Skeletal muscle tissue (tissue), 5 donors: ENCODE results near the gene TTC9. TPM values are rescaled to one million over a fixed set of nuclear protein-coding genes. Genes with fewer than 3 reads are reported as not detected.

Experiments used
- H3K27ac ChIP-seq: one replicate; pipeline ENCODE4 v1.7.0; 2013; ENCODE audit warnings: mild to moderate bottlenecking, low read depth, low read length, inconsistent platforms
- H3K27me3 ChIP-seq, 3 donors: one replicate each; pipeline ENCODE4 v1.7.0; 2013; ENCODE audit warnings: low read length in 3 of 3; ENCODE audit not compliant: control insufficient read depth in 3 of 3, insufficient read depth in 3 of 3
- H3K36me3 ChIP-seq, 3 donors: one replicate each; pipeline ENCODE4 v1.7.0; 2013; ENCODE audit warnings: low read length in 3 of 3; ENCODE audit not compliant: control insufficient read depth in 3 of 3, insufficient read depth in 3 of 3
- H3K4me1 ChIP-seq, 3 donors: one replicate each; pipeline ENCODE4 v1.7.0; 2013; ENCODE audit warnings: low read length in 3 of 3, mild to moderate bottlenecking in 3 of 3; ENCODE audit not compliant: control insufficient read depth in 3 of 3, insufficient read depth in 3 of 3
- H3K4me3 ChIP-seq, 3 donors: one replicate each; pipeline ENCODE4 v1.7.0; 2013; ENCODE audit warnings: low read length in 3 of 3
- H3K9ac ChIP-seq, 3 donors: one replicate each; pipeline ENCODE4 v1.7.0; 2013; ENCODE audit warnings: low read length in 3 of 3, mild to moderate bottlenecking in 3 of 3, moderate library complexity in 2 of 3, low read depth in 1 of 3
- H3K9me3 ChIP-seq, 3 donors: one replicate each; pipeline ENCODE4 v1.7.0; 2013; ENCODE audit warnings: low read length in 3 of 3; ENCODE audit not compliant: control insufficient read depth in 3 of 3
- small RNA-seq: library from RNA; depleted of rRNA; stranded (forward); fragments of <200 nt; gene quantifications from one replicate; pipeline ENCODE3, GENCODE V24; 2014
- total RNA-seq: library from RNA; depleted of rRNA; stranded (reverse); fragments of >200 nt; gene quantifications from one replicate; pipeline ENCODE4 v1.2.3, GENCODE V29; 2014
- donor health status: Osteomylitis.

The TTC9 gene
- total RNA-seq, 1 donor from 2014 or later: 1.0 TPM

DNA sequence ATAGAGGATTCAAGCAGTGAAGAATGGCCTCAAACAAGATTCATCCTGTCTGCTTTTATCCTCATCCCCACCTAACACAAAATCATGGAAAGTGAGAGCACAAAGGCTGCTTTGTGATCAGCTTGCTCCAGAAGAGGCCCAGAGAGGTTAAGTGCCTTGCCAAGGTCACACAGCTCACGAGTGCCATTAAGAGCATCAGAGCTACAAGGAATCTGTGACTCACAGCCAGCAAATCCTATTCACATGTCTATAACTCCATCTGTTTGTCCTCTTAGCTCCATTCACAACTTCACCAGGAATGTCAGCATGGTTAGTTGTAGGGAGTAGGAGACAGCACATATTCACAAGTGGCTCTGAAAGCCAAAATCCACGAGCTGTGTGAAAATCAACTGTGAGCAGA, 79.8 kb downstream of the TTC9 start:
- no peaks in the 10 kb centered on the region for H3K27me3 ChIP-seq
- no peak overlapping the region for H3K9ac ChIP-seq
- peaks cover 6 to 21% (median 11%) of the 10 kb centered on the region in 3 donors for H3K4me1 ChIP-seq
- no peaks in the 10 kb centered on the region for H3K36me3 ChIP-seq
- no peak overlapping the region for H3K27ac ChIP-seq
- H3K9me3 ChIP-seq: no peaks in the 10 kb centered on the region
- H3K4me3 ChIP-seq: no peak overlapping the region

DNA sequence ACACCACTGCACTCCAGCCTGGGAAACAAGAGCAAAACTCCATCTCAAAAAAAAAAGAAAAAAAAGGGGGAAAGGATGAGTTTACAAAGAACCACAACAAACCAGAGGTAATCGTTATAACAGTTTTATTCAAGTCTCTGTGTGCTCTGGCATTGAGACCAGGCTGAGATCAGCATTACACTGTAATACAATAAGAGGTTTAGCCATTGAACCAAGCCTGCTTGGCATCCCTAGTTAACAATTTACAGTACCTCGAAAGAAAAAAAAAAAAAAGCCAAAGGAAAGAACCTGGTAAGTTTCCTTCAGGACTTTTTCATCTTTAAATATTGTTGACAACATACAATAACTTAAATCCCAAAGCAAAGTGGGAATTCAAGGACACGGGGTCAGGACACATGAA, 80.7 kb downstream of the TTC9 start:
- H3K36me3 ChIP-seq: no peaks in the 10 kb centered on the region
- H3K9ac ChIP-seq: no peak overlapping the region
- no peaks in the 10 kb centered on the region for H3K27me3 ChIP-seq
- peaks cover 12 to 30% (median 19%) of the 10 kb centered on the region in 3 donors for H3K4me1 ChIP-seq
- no peaks in the 10 kb centered on the region for H3K9me3 ChIP-seq
- no peak overlapping the region for H3K27ac ChIP-seq
- H3K4me3 ChIP-seq: no peak overlapping the region

DNA sequence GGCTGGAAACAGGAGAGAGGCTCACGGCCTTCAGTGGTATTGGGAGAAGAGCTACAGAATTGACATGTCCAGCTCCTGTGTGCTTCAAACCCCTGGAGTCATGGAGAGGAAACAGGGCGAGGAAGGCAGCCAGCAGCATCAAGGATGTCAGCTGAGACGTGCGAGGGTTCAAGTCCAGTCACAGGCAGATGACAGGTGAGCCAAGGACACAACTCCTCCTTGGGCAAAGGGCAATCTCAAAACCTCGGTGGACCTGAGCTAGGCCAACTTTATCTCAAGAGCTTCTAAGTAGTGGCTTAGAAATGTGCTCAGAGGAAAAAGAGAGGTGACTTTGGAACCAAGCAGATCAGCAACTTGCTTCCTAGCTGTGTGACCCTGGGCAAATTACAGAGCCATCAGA, 81.6 kb downstream of the TTC9 start:
- H3K4me1 ChIP-seq: peaks cover 12 to 32% (median 21%) of the 10 kb centered on the region in 3 donors
- H3K27me3 ChIP-seq: no peaks in the 10 kb centered on the region
- H3K9ac ChIP-seq: no peak overlapping the region
- H3K9me3 ChIP-seq: no peaks in the 10 kb centered on the region
- H3K4me3 ChIP-seq: no peak overlapping the region
- H3K27ac ChIP-seq: no peak overlapping the region
- H3K36me3 ChIP-seq: no peaks in the 10 kb centered on the region

DNA sequence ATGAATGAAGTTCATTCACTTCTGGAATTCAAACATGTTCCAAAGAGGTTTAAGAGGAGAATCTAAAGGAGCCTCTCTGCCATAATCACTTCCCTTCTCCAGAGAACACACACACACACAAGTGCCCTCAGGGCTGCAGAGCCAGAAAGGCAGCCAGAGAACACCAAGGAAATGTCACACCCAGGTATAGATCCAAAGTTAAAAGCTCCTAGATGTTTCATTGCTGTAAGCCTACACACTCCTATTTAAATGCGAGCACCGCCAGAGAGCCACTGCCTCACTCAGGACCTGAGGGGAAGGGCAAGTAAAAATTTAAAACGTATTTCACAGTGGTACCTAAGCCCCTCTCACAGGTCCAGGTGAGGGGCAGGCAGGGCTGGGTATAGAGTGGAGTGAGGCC, 82.4 kb downstream of the TTC9 start:
- H3K4me1 ChIP-seq: peaks cover 12 to 32% (median 21%) of the 10 kb centered on the region in 3 donors
- H3K4me3 ChIP-seq: no peak overlapping the region
- no peaks in the 10 kb centered on the region for H3K9me3 ChIP-seq
- H3K9ac ChIP-seq: no peak overlapping the region
- no peaks in the 10 kb centered on the region for H3K27me3 ChIP-seq
- H3K36me3 ChIP-seq: no peaks in the 10 kb centered on the region
- no peak overlapping the region for H3K27ac ChIP-seq

DNA sequence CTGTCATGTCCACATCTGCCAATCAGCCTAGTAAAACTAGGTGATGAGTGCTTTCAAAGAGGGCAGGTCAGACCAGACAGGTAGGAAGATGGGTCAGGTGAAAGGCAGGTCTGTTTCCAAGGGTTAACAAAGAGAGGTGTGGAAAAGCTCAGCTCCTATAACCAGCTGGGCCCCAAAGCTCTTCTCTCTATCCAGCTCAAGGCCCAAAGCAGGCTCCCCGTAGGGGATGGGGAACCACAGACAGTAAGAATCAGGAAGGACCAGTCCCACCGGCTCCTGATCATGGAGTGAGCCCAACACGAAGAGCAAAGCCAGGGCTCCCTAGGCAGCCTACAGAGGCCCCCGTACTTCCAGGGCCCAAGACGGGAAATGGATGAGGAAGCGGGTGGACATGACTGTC, 83.2 kb downstream of the TTC9 start:
- Histone ChIP-seq H3K27me3 (no peaks in the 10 kb centered on the region), H3K4me3 (no peak overlapping the region), H3K36me3 (peaks cover 0 to 3% (median 0%) of the 10 kb centered on the region in 3 donors), H3K27ac (no peak overlapping the region), H3K9me3 (no peaks in the 10 kb centered on the region), H3K4me1 (peaks cover 12 to 32% (median 21%) of the 10 kb centered on the region in 3 donors), H3K9ac (no peak overlapping the region)

Small RNA genes within 50 kb of the gene (small RNA-seq; reads per million reads assigned to genes)
- not detected for gene RN7SL77P

Other genes with a start within 250 kb of the TTC9 start
- 16.7 TPM for gene SYNJ2BP, start 224.8 kb upstream of the TTC9 start, total RNA-seq
- not detected for gene ADAM21, start 189.7 kb upstream of the TTC9 start, total RNA-seq
- gene ADAM20, start 106.9 kb upstream of the TTC9 start, total RNA-seq: 2.1 TPM
- gene MED6, start 41.3 kb upstream of the TTC9 start, total RNA-seq: 45.4 TPM
- gene MAP3K9, start 167.6 kb downstream of the TTC9 start, total RNA-seq: under 0.01 TPM